Measurements from ENCODE around the gene PNPT1.

- TF ChIP-seq POLR2A (IDR thresholded peaks at IDR 0.05; ENCODE audit: low read depth, low read length) (no peak), POLR2AphosphoS5 (IDR thresholded peaks at IDR 0.05; ENCODE audit: low read depth, low read length) (no peak), TAF1 (IDR thresholded peaks at IDR 0.05; ENCODE audit: borderline replicate concordance, low read depth, low read length) (no peak)
Observed at GRCh38 chr2:55707751-55708150, 14.1 kb upstream of the PNPT1 start.
